T-helper 1 cell treated with Interleukin-12 subunit alpha and Interleukin-12 subunit beta and Interleukin-4 antibody, amounts not matched to agents 30 ng/mL and 1 ng/mL, for 36 hours (primary cell): Measurements from ENCODE around the gene CACNA2D3. TPM values are rescaled to one million over a fixed set of nuclear protein-coding genes. Genes with fewer than 3 reads are reported as not detected.

Experiments used
- intact Hi-C: fragments of 100-400 bp; cut with micrococcal nuclease; formaldehyde crosslinking; loops from one replicate; pipeline ENCODE4 v1.15.1; 2024
- total RNA-seq: library from RNA; stranded (reverse); gene quantifications from 2 replicates; pipeline ENCODE4 v1.2.3, GENCODE V29; 2022

Gene CACNA2D3
- total RNA-seq, 1 donor from 2014 or later: not detected

GRCh38 chr3:54326951-54327350, 204.6 kb downstream of the CACNA2D3 start:
- intact Hi-C loops: no loop called here

GRCh38 chr3:54331341-54331740, 209.0 kb downstream of the CACNA2D3 start:
- intact Hi-C loops: no loop called here

DNA sequence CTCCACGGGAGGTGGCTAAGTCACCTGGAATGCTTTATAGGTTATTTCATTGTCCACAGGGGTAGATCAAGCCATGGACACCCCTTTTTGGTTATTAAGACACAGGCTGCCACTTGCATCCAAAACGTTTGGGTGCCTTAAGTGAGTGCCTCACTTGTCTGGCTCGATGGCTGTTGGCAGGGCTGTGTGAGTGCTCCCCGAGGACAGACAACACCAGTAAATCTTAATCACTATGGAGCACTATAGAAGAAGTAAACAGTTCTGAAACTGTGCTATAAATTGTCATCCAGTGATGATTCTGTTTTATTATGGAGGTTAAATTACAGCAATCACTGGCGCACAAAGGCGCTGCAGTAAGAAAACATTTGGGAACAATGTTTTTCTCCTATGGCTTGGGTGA, 215.5 kb downstream of the CACNA2D3 start:
- intact Hi-C loops: no loop called here

DNA sequence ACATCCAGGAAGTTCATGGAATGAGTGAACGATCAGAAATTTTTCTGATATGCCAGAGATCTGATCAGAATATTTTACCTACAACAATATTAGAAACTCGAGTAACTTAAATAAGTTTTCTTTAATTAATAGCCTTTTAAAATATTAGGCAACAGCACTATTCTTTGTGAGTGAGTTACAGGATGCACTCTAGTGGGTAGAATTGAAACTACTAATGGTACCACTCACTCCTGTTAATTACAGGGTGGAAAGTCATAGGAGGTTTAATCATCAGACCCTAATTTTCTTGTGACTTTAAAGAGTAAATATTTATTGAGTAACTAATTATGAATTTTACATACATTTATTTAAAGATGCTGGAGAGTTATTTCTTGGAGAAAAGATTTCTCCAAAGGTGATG, 217.3 kb downstream of the CACNA2D3 start:
- intact Hi-C loops: no loop called here

- intact Hi-C loops: no loop called here
Observed at GRCh38 chr3:54341811-54342210, 219.5 kb downstream of the CACNA2D3 start.

DNA sequence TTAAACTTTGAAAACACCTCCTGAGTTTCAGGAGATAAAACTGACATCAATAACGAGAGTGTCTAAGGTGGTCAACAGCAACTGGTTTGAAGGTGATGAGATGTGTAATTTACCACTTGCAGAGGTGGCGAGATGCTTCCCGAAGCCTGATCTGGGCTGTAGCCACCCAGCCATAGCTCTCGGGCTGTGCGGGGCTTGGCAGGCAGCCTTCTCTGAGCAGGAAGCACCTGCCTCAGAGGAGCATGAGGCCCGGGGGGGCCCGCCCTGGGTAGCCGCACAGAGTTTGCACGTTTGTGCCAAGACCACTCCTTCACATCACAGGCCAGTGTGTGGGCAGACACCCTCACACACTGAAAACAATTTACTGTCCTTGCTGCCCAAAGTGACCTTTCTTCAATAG, 220.3 kb downstream of the CACNA2D3 start:
- intact Hi-C loops: no loop called here

DNA sequence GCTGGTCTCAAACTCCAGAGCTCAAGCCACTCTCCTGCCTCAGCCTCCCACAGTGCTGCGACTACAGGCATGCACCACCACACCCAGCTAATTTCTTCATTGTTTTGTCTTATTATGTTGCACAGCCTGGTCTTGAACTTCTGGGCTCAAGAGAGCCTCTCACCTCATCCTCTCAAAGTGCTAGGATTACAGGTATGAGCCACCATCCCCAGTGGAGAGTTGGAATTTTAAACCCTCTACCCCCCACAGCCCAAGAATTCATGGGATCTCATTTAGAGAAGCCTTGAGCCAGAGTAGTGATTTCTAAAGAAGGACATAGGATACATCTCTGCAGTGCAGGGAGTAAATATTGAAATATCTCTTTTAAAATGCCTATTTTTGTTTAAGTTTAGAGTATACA, 221.1 kb downstream of the CACNA2D3 start:
- intact Hi-C loops: no loop called here

GRCh38 chr3:54344601-54345231, 222.4 kb downstream of the CACNA2D3 start:
- intact Hi-C loops: no loop called here

GRCh38 chr3:54345847-54346375, 223.6 kb downstream of the CACNA2D3 start:
- intact Hi-C loops: no loop called here

DNA sequence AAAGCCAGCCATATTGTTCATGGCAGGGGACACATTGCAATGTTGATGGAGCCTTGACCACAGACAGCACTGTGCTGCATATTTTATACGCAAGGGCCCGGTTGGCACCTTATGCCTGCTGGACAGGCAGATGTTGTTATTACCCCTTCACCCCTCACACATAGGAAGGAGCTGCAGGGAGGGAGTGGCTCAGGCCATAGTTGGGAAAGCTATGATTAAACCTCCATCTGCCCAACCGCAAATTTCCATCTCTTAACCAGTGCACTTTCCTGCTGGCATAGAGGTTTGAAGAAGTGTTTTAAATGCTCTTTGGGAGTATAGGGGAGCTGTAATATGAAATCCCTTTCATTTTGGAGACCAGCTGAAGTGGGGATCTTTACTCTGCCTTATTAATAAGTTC, 224.7 kb downstream of the CACNA2D3 start:
- intact Hi-C loops: no loop called here

DNA sequence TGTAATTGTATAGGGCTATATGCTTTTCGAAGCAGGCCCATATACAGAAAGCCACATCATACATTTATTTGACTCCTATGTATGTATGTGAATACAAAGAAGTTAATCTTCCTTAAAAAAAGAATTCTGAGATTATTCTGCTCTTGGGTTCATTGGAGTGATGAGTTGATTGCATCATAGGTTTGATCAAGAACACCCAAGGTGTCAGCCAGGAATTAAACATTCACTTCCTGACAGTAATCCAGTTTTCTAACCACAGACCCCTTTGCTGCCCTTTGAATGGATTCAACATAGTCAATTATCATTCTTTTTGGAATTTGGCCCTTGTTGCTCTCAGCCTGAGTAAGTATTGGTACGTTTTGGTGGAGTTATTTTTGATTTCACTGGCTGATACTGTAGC, 225.6 kb downstream of the CACNA2D3 start:
- intact Hi-C loops: no loop called here

- intact Hi-C loops: no loop called here
Observed at GRCh38 chr3:54349231-54349652, 226.9 kb downstream of the CACNA2D3 start.

- intact Hi-C loops: no loop called here
Observed at GRCh38 chr3:54349691-54350090, 227.3 kb downstream of the CACNA2D3 start.

GRCh38 chr3:54353546-54353945, 231.2 kb downstream of the CACNA2D3 start:
- intact Hi-C loops: no loop called here

DNA sequence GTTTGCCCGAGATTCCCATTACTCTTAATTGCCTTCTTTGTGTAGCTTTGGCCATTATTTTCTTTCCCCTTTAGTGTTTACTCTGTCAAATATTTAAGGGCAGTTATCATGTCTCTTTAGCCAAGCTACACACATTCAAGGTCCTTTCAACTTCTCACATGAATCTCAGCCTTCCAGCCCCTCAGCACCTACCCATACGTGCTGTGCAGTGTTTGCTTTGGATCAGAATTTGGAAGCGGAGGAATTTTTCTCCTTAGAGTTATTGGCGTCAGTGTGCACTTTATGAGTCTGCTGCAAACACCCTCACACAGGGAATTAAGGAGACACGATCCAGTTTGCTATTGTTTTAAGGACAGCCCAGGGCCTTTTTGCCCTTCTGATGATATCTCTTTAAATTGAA, 231.6 kb downstream of the CACNA2D3 start:
- intact Hi-C loops: no loop called here

DNA sequence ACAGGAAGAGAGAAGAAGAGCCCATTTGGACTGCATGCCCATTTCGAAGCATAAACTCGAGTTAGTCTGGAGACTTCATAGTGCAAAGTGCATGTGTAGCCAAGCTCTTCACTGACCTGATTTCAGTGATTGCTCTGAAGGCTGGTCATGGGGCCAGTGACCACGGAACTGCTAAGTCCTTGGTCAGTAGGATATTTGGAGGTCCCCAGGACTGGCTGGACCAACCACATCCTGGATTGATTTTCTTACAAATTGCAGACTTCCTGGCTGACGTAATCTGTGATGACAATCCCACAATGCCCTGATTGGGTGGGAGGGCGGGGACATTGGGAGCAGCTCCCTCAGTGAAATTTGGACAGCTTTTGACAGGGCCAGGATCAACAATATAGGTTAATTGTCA, 233.4 kb downstream of the CACNA2D3 start:
- intact Hi-C loops: no loop called here

GRCh38 chr3:54356261-54357045, 234.1 kb downstream of the CACNA2D3 start:
- intact Hi-C loops: no loop called here

- intact Hi-C loops: no loop called here
Observed at GRCh38 chr3:54357301-54357700, 234.9 kb downstream of the CACNA2D3 start.

DNA sequence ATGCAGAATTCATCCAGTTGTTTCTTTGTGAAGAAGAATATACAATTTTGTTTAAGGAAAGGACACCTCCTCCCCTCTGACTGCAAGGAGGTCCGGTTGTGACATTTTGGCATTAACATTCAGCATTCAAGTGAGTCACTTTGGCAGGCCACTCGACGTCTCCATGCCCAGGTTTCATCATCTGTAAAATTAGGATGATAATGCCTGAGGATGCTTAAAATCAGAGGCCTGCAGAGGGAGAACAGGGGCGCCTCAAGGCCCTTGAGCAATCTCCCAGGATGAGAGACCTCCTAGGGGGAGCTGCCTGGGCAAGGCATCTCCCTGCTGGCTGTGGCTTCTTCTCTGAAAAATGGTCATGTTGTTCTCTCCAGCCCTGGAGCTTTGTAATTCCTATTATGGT, 236.0 kb downstream of the CACNA2D3 start:
- intact Hi-C loops: no loop called here

- intact Hi-C loops: no loop called here
Observed at GRCh38 chr3:54358969-54359694, 236.8 kb downstream of the CACNA2D3 start.

DNA sequence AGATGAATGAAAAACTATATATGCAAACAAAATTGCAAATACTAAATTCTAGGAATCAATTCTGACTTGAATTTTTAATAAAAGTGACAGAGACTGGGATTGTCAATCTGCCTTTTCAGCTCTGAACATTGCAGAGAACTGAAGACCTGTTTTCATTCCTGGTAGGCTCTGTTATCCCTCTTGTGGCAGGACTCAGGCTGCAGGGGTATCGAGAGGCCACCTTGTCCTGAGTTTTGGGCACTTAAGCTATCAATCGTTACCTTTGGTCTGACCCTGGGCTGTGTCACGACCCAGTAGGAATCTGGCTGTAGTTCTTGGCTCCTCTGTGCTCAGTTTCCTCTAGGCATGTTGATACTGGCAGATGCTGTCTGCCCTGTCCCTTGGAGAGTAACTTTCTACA, 238.0 kb downstream of the CACNA2D3 start:
- intact Hi-C loops: no loop called here

DNA sequence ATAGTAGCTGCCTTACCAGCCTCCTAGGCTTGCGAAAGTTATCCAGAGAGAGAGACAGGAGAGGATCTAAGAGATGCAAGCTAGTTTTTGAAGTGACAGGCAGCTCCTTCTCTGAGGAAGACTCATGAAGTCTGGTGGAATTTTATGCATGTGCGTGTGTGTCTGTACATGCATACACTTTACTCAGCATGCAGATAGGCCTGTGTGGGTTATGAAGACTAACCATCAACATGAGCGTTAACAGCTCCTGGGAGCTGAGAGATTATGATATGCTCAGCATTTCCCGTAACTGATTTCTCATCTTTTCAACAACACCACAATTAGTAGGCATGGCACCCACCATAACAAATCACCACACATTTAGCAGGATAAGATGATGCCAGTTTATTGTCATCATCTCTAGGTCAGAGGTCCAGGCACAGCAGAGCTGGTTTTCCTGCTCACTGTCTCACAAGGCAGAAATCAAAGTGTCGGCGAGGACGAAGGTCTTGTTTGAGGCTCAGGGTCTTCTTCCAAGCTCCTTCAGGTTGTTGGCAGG, 239.5 kb downstream of the CACNA2D3 start:
- intact Hi-C loops: no loop called here
